ENCODE measurements around the gene MAGI1. TPM values are rescaled to one million over a fixed set of nuclear protein-coding genes. Genes with fewer than 3 reads are reported as not detected.

MAGI1 gene
- total RNA-seq, 3 donors from 2014 or later (not counting 1 experiment from before 2014, with no cell fraction given): not detected

GRCh38 chr3:65951836-65952505 is 86.7 kb downstream of the MAGI1 start:
- no peak for ATAC-seq
- H3K9me3 Mint-ChIP-seq: peaks cover 0 to 3% of the 10 kb centered on the region in 2 donors

GRCh38 chr3:65950340-65951326 is 88.1 kb downstream of the MAGI1 start:
- no peak for DNase-seq
- Mint-ChIP-seq H3K27ac (no peak overlapping the region), H3K9me3 (peaks cover 0 to 3% of the 10 kb centered on the region in 2 donors), H3K4me3 (no peak overlapping the region), H3K36me3 (no peaks in the 10 kb centered on the region), H3K27me3 (ENCODE audit: low read depth in 2 of 2) (peaks cover 0 to 2% of the 10 kb centered on the region in 2 donors), H3K4me1 (no peaks in the 10 kb centered on the region)
- Histone ChIP-seq H3K27ac (ENCODE audit: low read length) (no peak overlapping the region), H3K27me3 (ENCODE audit: control insufficient read depth, insufficient read depth, low read length) (peaks cover 2% of the 10 kb centered on the region), H3K4me1 (ENCODE audit: control insufficient read depth, insufficient read depth, low read length) (no peaks in the 10 kb centered on the region), H3K4me3 (ENCODE audit: low read length) (no peak overlapping the region), H3K36me3 (ENCODE audit: control insufficient read depth, insufficient read depth, low read length) (no peaks in the 10 kb centered on the region), H3K9me3 (ENCODE audit: control insufficient read depth, insufficient read depth, low read length) (no peaks in the 10 kb centered on the region)
- no peak for ATAC-seq
- intact Hi-C loops (cut with micrococcal nuclease): no loop called here
- 84% methylated on average over 5 of the region's 7 CpGs for WGBS (ENCODE audit: insufficient coverage)
- TF ChIP-seq CTCF (IDR thresholded peaks at IDR 0.05): no peak

More at GRCh38 chr3:65951836-65952505, 86.7 kb downstream of the MAGI1 start:
- peaks cover 2% of the 10 kb centered on the region for H3K27me3 ChIP-seq (ENCODE audit: control insufficient read depth, insufficient read depth, low read length)
- peaks cover 0 to 2% of the 10 kb centered on the region in 2 donors for H3K27me3 Mint-ChIP-seq (ENCODE audit: low read depth in 2 of 2)
- H3K4me1 Mint-ChIP-seq: no peaks in the 10 kb centered on the region
- intact Hi-C loops (cut with micrococcal nuclease): no loop called here
- H3K4me3 Mint-ChIP-seq: no peak overlapping the region
- H3K27ac Mint-ChIP-seq: no peak overlapping the region
- H3K4me1 ChIP-seq (ENCODE audit: control insufficient read depth, insufficient read depth, low read length): no peaks in the 10 kb centered on the region
- TF ChIP-seq CTCF (IDR thresholded peaks at IDR 0.05): no peak
- no peak overlapping the region for H3K4me3 ChIP-seq (ENCODE audit: low read length)
- H3K27ac ChIP-seq (ENCODE audit: low read length): no peak overlapping the region
- H3K36me3 Mint-ChIP-seq: no peaks in the 10 kb centered on the region
- no peaks in the 10 kb centered on the region for H3K36me3 ChIP-seq (ENCODE audit: control insufficient read depth, insufficient read depth, low read length)
- DNase-seq: no peak
- WGBS (ENCODE audit: insufficient coverage): 88% methylated on average over 1 of the region's 4 CpGs
- H3K9me3 ChIP-seq (ENCODE audit: control insufficient read depth, insufficient read depth, low read length): no peaks in the 10 kb centered on the region

- TF ChIP-seq CTCF (IDR thresholded peaks at IDR 0.05): no peak
- no peaks in the 10 kb centered on the region for H3K27me3 Mint-ChIP-seq (ENCODE audit: low read depth in 2 of 2)
- WGBS (ENCODE audit: insufficient coverage): 73% methylated on average over 5 of the region's 6 CpGs
- peaks cover 2% of the 10 kb centered on the region for H3K27me3 ChIP-seq (ENCODE audit: control insufficient read depth, insufficient read depth, low read length)
- no peaks in the 10 kb centered on the region for H3K4me1 ChIP-seq (ENCODE audit: control insufficient read depth, insufficient read depth, low read length)
- no peaks in the 10 kb centered on the region for H3K36me3 Mint-ChIP-seq
- H3K4me3 ChIP-seq (ENCODE audit: low read length): no peak overlapping the region
- ATAC-seq: no peak
- H3K4me3 Mint-ChIP-seq: no peak overlapping the region
- no peak overlapping the region for H3K27ac ChIP-seq (ENCODE audit: low read length)
- DNase-seq: no peak
- intact Hi-C loops (cut with micrococcal nuclease): no loop called here
- H3K4me1 Mint-ChIP-seq: no peaks in the 10 kb centered on the region
- H3K27ac Mint-ChIP-seq: no peak overlapping the region
- H3K36me3 ChIP-seq (ENCODE audit: control insufficient read depth, insufficient read depth, low read length): no peaks in the 10 kb centered on the region
- no peaks in the 10 kb centered on the region for H3K9me3 ChIP-seq (ENCODE audit: control insufficient read depth, insufficient read depth, low read length)
- H3K9me3 Mint-ChIP-seq: peaks cover 0 to 3% of the 10 kb centered on the region in 2 donors
Observed at GRCh38 chr3:65948841-65949573, 89.7 kb downstream of the MAGI1 start.

All from natural killer cell (primary cell).